ENCODE measurements around the gene FGD5.

FGD5 gene

DNA sequence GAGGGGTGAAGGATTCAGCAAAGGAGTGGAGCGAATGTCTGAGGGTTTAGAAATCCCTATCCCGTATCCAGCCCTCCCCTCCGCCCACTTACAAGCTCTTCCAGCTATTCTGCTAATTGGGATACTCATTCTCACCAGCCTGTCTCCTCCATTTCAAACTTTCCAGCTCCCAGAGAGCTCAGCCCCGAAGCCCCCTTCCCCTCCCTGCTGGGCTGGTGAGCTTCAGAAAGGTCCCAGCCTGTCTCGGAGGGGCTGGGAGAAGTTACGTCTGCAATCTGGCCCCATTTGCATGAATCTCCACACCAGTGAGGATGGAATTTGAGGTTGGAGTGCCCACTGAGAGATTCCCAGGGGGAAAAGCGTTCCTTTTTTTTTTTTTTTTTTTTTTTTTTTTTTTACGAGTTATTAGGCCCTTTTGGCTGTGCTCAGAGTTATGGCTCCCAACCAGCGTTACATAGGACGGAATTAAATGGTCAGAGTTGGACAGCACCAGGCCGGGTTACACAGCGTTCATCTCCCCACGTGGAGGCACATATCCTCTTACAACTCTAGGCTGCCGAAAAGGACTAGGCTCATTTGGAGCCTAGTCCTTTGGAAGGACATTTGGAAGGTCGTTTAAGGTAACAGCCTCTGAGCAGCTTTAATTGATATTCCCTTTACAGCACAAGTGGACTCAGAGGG, 34.6 kb downstream of the FGD5 start:
- DNase-seq = no peak

DNA sequence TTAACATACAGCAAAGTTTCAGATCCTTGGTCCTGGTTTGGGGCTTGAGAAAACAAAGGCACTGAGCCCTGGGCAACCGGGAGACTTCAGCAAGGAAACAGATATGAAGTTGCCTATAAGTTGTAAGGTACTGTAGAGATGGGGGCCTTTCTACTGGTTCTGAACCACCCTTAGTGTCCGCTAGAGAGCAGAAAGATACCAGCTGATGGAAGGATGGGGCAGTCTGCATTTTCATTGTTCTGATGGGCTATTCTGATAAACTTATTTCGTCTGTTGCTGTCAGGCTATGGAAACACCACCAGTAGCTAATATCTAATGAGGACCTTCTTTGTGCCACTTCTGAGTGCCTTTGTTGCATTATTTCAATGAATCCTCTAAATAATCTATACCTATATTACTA, 38.7 kb downstream of the FGD5 start:
- DNase-seq = no peak

DNA sequence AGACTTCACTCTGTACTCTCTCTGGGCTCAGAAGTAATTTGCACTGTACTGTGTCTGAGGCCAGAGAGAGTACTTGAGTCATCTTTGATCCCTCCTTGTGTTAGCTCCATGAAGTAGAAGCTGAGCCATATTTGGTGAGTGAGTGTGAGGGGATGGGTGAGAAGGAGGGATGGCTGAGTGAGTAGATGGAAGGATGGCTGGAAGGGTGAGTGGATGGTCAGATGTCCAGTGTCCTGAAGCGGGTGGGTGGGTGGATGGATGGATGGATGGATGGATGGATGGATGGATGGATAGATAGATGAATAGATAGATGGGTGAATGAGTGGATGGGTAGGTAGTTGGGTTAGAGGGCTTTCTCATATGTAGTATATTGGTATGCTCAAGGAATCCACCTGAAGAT, 39.3 kb downstream of the FGD5 start:
- DNase-seq = no peak

DNA sequence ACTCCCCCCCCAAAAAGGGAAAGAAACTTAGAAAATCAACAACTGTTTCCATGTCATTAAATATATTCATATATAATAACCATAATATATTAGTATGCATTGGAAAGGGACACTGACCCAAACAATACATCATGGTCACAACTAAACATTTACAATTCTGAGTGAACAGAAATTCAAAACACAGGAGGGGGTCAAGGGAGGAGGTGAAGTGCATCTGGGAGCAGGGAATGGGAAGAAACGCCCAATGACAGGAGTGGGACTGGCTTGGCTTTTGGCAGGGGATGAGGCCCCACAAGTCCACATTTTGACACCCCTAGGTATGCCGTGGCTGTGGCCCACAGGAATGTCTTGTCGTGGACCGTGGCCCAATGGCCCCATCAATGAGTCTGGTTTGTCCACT, 41.1 kb downstream of the FGD5 start:
- no peak for DNase-seq

DNA sequence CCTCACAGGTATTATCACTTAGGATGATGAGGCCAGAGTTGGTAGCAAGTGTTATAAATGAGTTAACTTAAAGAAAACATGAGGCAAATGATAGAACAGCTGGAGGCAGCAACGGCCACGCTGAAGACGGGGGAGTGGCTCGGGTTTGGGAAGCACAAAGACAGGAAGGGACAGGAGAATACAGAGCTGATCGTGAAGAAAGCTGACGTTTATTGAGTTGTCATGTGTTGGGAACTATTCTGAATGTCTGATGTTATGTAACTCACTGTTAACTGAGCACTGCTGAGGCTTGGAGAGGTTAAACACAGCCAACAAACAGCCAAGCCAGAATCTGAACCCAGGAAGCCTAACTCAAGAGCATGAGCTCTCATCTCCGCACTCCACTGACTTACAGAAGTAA, 42.3 kb downstream of the FGD5 start:
- no peak for DNase-seq

DNA sequence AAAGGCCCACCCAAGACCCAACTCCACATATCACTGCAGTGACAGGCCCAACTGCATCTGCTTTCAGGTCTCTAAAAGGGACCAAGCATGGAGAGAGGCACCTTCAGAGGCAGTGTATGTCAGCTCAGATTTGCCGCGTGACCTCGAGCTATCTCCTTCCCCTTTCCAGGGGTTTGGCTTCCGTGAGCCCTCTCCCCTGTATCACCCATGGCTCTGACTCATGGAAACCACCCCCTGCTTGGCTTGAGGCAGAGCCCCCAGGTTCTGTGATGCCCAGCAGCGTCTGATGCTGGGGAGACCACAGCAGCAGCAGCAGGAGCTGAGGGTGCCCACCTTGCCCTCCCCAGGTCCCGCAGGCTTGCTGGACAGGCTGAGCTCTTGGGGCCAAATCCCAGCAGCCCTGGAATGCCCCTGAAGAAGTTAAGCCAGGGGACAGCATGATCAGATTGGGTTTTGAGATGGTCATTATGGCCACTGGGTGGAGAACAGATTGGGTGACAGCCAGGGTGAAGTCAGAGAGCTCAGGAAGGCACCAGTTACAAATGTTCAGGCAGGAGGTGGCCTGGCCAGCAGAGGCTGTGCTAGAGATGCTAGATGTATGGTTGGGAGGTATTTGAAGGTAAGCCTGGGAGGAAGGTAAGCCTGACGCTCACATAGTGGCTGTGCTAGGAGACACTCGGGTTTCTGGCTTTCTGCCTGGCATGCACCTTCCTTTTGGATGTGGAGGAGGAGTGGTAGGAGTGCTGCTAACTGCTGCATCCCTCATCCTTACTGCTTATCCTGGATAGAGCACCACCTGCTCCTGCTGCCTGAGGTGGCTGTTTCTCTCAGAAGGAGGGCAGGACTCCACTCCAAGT, 42.9 kb downstream of the FGD5 start:
- DNase-seq = no peak

DNA sequence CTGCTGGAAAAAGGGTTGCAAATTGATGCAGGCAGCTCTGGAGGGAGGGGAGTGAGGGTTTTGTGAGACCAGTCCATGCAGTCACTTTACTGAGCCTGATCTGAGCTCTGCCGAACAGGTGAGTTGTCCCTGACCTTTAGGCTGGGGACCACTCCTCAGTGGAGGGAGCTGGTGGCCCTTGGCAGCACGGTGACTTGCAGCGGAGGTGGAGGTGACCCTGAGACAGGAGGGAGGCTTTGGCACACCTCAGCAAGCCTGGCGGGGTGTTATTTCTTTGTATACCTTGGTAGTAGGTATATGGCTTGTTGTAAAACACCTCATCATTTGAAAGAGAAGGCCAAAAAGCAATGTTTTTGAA, 43.5 kb downstream of the FGD5 start:
- DNase-seq = no peak

DNA sequence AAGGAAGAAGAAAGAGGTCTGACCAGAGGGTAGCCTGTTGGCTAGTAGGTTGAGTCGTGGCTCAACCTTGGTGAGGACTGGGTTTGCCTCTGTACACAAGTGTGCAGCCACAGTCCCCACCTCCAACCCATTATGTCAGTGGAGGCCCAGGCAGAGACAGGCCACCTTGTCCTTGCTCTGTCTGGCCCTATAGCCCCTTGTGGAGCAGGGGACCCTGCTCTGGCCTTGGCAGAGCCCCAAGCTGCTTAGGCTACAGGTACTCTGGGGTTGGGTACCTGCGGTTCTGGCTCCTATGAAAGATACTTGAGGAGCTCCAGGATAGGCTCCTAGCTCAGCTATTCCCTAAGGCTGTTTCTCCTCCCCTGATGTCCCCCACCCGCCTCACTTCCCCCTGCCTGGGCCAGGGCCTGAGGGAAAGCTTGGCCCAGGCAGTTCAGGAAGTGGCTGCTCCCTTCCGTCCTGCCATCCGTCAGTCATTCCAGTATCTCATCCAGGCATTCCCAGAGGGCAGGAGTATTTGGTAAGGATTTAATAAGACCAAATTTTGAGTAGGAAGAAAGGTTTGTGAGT, 44.0 kb downstream of the FGD5 start:
- no peak for DNase-seq

DNA sequence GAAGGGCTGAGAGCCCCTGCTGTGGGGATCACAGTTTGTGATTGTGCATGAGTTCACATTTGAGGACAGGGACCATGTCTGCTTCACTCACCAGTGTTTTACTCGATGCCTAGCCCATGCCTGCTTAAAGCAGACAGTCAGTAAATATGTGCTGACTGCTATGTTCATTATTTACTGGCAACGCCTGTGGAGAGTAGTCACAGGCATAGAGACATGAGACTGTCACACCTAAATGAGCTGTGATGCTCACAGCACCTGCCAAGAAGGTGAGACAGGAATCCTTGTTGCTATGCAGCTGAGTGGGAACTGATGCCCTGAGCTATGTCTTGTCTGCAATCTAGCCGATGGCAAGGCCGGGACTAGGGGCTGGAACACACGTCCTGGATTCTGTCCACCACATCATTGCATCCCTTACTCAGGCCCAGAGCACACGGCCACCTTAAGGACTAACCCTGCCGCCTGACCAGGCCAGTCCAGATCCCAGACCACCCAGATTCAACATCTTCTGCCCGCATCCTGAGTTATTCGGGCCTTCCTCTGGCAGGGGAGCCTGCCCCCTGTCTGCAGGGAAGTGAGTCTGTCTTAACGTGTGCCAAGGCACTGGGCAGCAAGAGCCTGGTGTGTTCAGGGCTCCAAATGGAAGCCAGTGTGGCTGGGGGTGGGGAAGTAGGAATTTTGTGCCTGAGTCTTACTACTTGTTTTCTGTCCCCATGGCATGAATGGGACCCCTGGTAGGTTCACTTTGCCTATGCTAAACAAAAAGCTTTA, 44.8 kb downstream of the FGD5 start:
- no peak for DNase-seq

DNA sequence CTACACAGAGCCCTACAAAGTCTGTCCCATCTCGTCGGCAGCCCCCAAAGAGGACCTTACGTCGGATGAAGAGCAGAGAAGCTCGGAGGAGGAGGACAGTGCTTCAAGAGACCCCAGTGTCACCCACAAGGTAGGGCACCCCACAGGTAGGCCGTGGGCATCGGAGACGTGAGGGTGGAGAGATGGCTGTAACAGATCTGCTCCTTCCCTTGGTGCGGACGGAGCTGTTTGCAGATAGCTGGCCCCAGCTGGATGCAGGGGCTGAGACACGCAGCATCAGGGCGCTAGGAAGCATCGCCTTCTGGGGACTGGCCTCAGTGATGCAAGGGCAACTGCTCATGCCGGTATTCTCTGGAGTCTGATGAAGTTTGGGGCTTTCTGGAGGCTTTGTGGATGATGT, 45.4 kb downstream of the FGD5 start:
- DNase-seq = no peak

DNA sequence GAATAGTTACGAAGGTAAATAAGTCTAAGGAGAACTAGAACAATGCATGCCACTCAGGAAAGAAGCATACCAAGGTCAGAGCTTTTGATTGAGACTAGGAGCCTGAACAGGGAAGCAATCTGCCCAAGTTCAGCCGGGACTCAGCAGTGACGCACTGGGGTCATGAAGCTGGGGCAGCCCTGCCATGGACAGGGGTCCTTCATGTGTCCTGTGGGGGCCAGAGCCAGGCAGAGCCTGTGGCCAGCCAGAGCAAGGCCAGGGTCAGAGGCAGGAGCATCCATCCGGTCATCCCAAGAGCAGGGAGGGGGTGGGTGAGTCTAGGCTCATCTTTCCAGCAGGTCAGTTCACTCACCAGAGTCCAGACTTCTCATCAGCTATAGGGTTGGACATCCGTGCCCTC, 47.9 kb downstream of the FGD5 start:
- no peak for DNase-seq

DNA sequence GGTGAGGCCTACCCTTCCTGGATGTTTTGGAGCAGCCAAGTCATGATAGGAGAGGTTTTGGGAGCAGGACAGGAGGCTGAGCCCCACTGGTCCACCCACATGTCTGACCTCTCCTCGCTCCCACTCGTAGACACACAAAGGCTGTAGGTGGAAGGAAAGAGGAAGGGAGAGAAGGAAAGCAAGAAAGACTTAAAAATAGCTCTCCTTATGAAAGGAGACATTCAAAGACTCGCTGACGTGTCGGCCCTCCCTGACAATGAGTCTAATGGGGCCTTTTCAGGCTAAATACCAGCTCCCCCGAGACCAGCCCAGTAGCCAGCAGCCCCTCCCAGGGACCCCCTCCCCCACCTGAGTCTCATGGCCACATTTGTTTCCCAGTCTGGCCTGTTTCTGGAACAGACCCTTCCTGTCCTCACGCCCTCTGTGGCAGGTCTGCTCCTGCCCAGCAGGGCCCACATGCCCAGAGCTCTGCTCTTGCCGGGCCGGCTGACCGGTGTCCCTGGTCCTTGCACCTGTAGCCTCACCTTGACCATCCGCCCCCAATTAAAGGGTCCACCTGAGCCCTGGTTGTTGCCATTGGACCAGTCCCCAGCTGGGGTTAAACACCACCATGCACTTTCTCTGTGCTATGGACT, 49.3 kb downstream of the FGD5 start:
- no peak for DNase-seq

DNA sequence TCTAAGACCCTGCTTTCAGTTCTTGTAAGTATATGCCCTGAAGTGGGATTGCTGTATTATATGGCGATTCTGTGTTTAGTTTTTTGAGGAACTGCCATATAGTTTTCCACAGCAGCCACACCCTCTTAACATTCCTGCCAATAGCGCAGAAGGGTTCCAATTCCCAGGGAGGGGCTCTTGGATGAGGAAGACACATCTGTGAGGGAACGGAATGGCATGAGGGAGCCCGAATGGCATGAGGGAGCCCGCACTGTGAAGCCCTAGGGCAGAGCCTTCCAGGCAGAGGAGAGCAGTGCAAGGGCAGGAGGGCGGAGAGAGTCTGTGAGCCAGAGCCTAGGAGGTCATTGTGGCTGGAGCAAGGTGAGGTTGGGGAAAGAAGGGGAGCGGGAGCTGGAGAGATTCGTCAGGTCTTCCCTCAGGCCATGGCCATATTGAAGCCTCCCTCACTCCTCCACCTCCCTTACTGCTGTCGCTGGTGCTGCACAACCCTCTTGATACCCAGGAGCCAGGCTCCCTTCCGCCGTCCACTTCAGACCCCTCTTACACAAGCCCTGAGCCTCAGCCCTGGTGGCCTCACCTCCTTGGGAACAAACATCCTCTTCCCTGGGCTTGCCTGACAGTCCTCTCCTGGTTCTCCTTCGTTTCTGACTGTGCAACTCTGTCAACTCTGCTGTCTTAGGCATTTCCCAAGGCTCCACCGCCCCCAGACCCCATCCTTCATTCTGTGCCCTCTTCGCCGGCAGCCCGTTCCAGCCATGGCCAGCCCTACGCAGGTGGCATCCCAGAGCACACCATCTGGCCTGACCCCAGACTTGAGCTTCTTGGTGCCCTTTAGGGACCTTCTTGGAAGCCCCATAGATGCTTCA, 51.4 kb downstream of the FGD5 start:
- no peak for DNase-seq

DNA sequence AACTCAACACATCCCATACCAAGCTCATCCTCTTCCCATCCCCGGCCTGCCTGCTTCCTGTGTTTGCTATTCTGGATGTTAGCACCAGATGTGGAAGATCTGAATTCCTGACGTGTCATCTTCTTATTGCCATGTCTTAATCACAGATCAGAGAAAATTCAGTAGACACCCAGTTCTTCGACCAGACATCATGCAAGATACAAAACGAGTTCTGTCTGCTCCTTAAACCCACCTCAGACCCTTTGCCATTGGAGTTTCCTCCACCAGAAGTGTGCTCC, 52.0 kb downstream of the FGD5 start:
- no peak for DNase-seq

DNA sequence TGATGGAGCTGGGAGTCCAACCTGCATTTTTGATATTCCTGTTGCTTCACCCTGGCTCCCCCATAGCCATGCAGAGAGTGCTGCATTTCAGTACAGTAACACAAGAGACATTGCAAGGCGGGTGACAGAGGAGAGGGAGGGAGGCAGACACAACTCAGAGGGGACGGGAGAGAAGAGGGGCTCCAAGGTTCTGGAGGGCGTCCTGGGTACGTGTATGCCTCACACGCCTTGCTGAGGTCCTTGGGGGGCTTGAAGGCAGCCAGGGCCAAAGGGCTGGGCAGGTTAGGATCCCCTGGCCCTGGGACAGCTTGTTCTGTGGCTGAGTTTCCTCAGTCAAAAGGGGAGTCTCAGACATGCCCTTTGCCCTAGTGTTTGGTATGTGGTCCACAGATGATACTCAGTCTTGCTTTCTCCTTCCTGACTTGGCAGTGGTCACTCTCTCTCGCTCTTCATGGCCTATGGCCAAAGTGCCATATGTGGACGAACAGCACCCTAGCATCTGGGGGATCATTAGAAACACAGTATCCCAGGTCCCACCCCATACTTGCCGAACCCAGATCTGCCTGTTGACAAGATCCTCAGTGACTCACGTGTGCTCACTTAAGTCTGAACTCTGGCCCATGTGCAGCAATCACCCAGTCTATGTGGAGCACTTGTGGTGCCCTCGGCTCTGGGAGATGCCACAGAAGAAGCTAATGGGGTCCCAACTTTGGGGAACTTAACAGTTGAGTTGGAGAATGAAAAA, 52.9 kb downstream of the FGD5 start:
- DNase-seq = no peak

DNA sequence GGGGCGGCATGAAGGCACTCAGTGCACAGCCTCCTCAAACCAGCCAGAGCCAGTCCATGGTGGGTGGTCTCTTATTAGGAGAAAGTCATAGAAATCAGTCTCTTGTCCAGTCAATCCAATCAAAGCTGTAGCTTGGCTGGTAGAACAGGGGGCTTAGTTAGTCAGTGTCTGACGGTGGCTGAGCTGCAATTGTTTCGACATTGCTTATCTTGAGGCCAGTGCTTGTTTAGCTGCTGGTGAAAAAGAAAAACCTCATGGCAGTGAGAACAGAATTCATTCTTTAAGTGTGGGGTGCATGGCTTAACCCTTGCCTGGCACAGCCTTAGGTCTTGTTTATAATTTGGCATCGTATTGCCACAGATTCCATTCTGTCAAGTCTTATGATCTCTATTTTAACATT, 53.9 kb downstream of the FGD5 start:
- no peak for DNase-seq

DNA sequence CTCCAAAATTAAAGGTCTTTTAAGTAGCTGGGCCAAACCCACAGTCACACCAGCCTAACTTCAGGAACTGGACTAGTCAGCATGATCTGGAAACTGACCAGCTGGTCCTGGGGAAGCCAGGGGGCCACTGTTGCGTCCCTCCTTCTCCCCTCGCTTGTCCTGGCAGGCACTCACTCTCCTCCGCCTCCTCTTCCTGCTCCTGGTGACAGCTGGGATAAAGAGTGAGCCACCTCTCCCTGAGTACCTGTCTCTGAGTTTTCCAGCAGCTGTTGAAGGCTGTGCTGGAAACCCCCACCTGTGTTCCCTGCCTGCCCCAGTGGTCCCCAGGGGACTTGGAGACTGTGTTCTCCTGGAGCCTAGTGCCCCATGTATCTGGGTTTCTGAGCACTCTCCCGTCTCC, 56.0 kb downstream of the FGD5 start:
- DNase-seq = no peak

DNA sequence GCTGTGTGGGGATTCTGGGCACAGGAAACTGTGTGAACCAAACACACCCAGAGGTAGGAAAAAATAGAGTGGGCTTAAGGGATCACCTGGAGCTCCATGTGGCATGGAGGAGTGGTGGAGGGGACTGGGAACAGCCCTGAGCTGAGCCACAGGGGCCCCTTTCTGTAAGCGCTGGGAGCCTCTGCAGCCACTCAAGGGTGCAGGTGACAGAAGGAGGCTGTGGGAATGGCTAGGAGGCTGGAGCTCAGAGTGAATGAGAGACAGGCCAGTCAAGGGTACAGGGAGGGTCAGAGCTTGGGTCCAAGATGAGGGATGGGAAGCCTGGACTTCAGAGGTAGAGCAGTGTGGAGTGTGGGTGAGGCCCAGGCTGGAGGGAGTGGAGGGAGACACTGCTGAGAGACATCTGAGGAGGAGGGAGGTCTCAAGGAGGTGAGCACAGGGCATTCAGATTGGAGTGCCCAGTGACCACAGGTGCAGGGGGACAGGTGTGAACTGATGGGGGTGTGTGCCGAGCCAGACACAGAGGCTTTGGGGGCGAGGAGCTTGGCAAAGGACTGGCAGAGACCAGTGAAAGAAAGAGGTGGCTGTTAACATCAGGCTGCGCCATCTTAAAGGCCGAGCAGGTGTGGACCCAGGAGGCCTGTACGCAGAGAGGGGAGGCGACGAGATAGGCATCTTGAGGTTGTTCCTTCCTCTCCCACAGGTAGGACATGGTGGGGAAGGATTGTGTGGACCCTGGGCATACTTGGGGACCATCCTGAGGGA, 56.8 kb downstream of the FGD5 start:
- no peak for DNase-seq

DNA sequence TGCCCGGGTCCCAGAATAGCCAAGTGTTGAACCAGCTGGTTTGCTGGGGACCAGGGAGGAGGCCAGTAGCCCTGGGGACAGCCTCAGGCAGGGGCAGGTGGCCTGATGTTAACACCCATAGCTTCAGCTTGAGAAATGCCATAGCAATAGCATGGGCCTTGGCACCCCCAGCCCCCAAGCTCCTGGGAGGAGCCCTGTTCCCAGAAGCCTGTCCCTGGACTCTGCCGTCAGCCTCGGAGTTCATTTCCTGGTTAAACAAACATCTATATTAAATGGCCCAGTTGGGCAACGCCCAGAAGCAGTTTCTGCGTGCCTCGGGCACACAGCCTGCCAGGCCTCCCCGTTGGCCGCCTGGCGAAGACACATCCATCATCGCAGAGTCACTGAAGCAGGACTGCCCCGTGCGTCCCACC, 58.2 kb downstream of the FGD5 start:
- DNase-seq = no peak

DNA sequence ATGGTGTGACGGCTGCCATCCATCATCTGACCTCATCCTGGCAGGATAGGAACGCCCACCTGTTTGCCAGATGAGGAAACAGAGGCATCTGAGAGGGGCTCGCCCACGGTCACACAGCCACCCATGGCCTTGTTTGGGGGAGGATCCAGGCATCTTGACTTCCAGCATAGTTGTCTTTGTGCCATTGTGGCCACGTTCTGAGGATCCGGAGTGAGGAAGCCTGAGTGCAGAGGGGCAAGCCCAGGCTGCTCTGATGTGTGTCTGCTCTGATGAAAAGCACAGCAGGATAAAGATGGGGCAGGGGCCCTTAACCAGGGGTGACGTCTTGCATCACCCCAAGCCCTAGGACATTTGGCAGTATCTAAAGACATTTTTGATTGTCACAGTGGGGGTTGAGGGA, 58.7 kb downstream of the FGD5 start:
- DNase-seq = no peak

Measured in GDM1 (cell line).